H1 (cell line): Measurements from ENCODE around the gene CHRNA4.

Source experiments
- CEBPB ChIP-seq: IDR thresholded peaks from 2 replicates; pipeline ENCODE4 v1.6.1; 2012; ENCODE audit warnings: low read depth, low read length
- EZH2 ChIP-seq: fragments of 200-600 bp; sonication (generic); IDR thresholded peaks from 2 replicates; pipeline ENCODE4 v1.7.1; 2012; ENCODE audit warnings: low read depth, mild to moderate bottlenecking, moderate library complexity, low read length, inconsistent platforms; ENCODE audit not compliant: severe bottlenecking
- POLR2AphosphoS5 ChIP-seq: IDR thresholded peaks from 2 replicates; pipeline ENCODE4 v1.6.1; 2011; ENCODE audit warnings: low read depth, low read length
- RAD21 ChIP-seq, 2 experiments: IDR thresholded peaks in 1 of 2; conservative IDR thresholded peaks in 1 of 2; 2 replicates each; pipeline ENCODE4 v1.6.1; 2011; ENCODE audit warnings: low read depth in 2 of 2, low read length in 2 of 2, improper control_type of control experiment in 1 of 2, inconsistent platforms in 1 of 2, mild to moderate bottlenecking in 1 of 2, moderate library complexity in 1 of 2
- SIRT6 ChIP-seq: IDR thresholded peaks from one replicate; pipeline ENCODE4 v1.7.1; 2012; ENCODE audit warnings: low read length, inconsistent platforms
- TEAD4 ChIP-seq: IDR thresholded peaks from 2 replicates; pipeline ENCODE4 v1.6.1; 2012; ENCODE audit warnings: low read depth, low read length, inconsistent platforms, mixed read lengths
- TF ChIP-seq, protein P1 (sequence below), 3 experiments: IDR thresholded peaks; 1 replicate in 2 of 3; 2 replicates in 1 of 3; pipeline versions ENCODE4 v1.5.1 to v1.6.1; 2011; ENCODE audit warnings: low read length in 3 of 3, mild to moderate bottlenecking in 3 of 3, inconsistent platforms in 2 of 3, low read depth in 1 of 3, moderate library complexity in 1 of 3; ENCODE audit not compliant: insufficient read depth in 1 of 3; ENCODE audit errors: control extremely low read depth in 1 of 3

DNA sequence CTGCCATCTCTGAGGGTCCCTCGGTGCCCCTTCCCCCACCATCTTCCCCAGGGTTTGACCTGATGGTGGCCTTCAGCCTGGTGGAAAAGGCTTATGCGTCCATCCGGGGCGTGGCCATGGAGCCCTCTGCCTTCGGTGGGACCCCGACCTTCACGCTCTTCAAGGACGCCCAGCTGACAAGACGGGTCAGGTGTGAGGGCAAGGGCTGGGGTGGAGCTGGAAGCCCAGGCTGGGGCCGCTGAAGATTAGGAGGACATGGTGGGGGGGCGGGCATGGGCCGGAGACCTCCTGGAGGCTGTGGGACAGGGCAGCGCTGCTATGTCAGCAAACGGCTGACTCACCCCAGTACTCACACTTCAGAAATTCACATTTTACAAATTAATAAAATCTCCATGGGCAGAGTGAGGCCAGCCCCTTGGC is 44.6 kb downstream of the CHRNA4 start:
- TF ChIP-seq SIRT6 (no peak), POLR2AphosphoS5 (no peak), TEAD4 (no peak), CEBPB (no peak), EZH2 (no peak), RAD21 (IDR thresholded peaks at IDR 0.05 in 1 of 2, conservative IDR thresholded peaks at IDR 0.05 in 1 of 2; ENCODE audit: low read depth in 2 of 2, low read length in 2 of 2) (no peak)
- TF ChIP-seq, protein P1, sequence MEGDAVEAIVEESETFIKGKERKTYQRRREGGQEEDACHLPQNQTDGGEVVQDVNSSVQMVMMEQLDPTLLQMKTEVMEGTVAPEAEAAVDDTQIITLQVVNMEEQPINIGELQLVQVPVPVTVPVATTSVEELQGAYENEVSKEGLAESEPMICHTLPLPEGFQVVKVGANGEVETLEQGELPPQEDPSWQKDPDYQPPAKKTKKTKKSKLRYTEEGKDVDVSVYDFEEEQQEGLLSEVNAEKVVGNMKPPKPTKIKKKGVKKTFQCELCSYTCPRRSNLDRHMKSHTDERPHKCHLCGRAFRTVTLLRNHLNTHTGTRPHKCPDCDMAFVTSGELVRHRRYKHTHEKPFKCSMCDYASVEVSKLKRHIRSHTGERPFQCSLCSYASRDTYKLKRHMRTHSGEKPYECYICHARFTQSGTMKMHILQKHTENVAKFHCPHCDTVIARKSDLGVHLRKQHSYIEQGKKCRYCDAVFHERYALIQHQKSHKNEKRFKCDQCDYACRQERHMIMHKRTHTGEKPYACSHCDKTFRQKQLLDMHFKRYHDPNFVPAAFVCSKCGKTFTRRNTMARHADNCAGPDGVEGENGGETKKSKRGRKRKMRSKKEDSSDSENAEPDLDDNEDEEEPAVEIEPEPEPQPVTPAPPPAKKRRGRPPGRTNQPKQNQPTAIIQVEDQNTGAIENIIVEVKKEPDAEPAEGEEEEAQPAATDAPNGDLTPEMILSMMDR (IDR thresholded peaks at IDR 0.05; ENCODE audit: control extremely low read depth in 1 of 3, insufficient read depth in 1 of 3, low read depth in 1 of 3, low read length in 3 of 3) = no peak
